VCaP (cell line): ENCODE data around the gene PGS1.
A peak's percentile ranks its signal among the peaks of the same experiment; 100 is the strongest.

Experiments
- H3K27ac ChIP-seq: fragments of 450-650 bp; 2 replicates; pipeline ENCODE4 v1.5.1; 2017
- CTCF ChIP-seq: fragments of 450-650 bp; conservative IDR thresholded peaks from 2 replicates; pipeline ENCODE4 v1.5.1; 2017; ENCODE audit warnings: mild to moderate bottlenecking, moderate library complexity

The PGS1 gene

GRCh38 chr17:78376161-78376560 lies 2.3 kb upstream of the PGS1 start:
- no peak overlapping the region for H3K27ac ChIP-seq
- no peak for TF ChIP-seq CTCF

- peak overlapping the region; percentile 80 for H3K27ac ChIP-seq
- TF ChIP-seq CTCF: no peak
Observed at GRCh38 chr17:78377858-78378224, 608 bp upstream of the PGS1 start.

- H3K27ac ChIP-seq: peak overlapping the region; percentile 80
Observed at GRCh38 chr17:78379131-78379491, 662 bp downstream of the PGS1 start.

GRCh38 chr17:78380370-78380769 lies 1.9 kb downstream of the PGS1 start:
- no peak for TF ChIP-seq CTCF
- no peak overlapping the region for H3K27ac ChIP-seq

More at GRCh38 chr17:78379131-78379491, 662 bp downstream of the PGS1 start:
- no peak for TF ChIP-seq CTCF

- H3K27ac ChIP-seq: no peak overlapping the region
- TF ChIP-seq CTCF: no peak
Observed at GRCh38 chr17:78381601-78382232, 3.3 kb downstream of the PGS1 start.

GRCh38 chr17:78383725-78384471 lies 5.4 kb downstream of the PGS1 start:
- TF ChIP-seq CTCF: no peak
- no peak overlapping the region for H3K27ac ChIP-seq

GRCh38 chr17:78384479-78385175 lies 6.2 kb downstream of the PGS1 start:
- no peak overlapping the region for H3K27ac ChIP-seq

More at GRCh38 chr17:78384479-78385175, 6.2 kb downstream of the PGS1 start:
- TF ChIP-seq CTCF: no peak
